Ascending aorta (tissue), 2 donors: Measurements from ENCODE around the gene SLC46A3. TPM values are rescaled to one million over a fixed set of nuclear protein-coding genes. Genes with fewer than 3 reads are reported as not detected.

ENCODE experiments used
- DNase-seq, 2 donors: peaks; one replicate each; pipeline ENCODE4 v3.0.0-alpha.2; 2019; ENCODE audit warnings: low spot score in 2 of 2
- H3K27ac ChIP-seq, 2 donors: fragments of 200-600 bp; sonication (generic); one replicate each; pipeline ENCODE4 v1.5.1; 2016 to 2017; ENCODE audit warnings: mild to moderate bottlenecking in 1 of 2
- H3K27me3 ChIP-seq: fragments of 200-600 bp; sonication (generic); one replicate; pipeline ENCODE4 v1.5.1; 2017
- H3K36me3 ChIP-seq, 2 donors: fragments of 200-600 bp; sonication (generic); one replicate each; pipeline ENCODE4 v1.5.1; 2016
- H3K4me1 ChIP-seq, 2 donors: fragments of 200-600 bp; sonication (generic); one replicate each; pipeline ENCODE4 v1.5.1; 2016 to 2017; ENCODE audit warnings: mild to moderate bottlenecking in 1 of 2
- H3K4me3 ChIP-seq, 2 donors: fragments of 200-600 bp; sonication (generic); one replicate each; pipeline ENCODE4 v1.5.1; 2016 to 2017; ENCODE audit warnings: mild to moderate bottlenecking in 1 of 2
- H3K9me3 ChIP-seq, 2 donors: fragments of 200-600 bp; sonication (generic); one replicate each; pipeline ENCODE4 v1.5.1; 2016
- CTCF ChIP-seq, 3 experiments: fragments of 200-600 bp in 2 of 3; fragments of 450-650 bp in 1 of 3; sonication (generic) in 2 of 3; IDR thresholded peaks; one replicate each; pipeline ENCODE4 v1.5.1; 2016 to 2019; ENCODE audit warnings: antibody characterized with exemption in 3 of 3, mild to moderate bottlenecking in 1 of 3, moderate library complexity in 1 of 3
- intact Hi-C: fragments of 100-400 bp; cut with DNase I; formaldehyde crosslinking; loops from one replicate; pipeline ENCODE4 v1.15.1; 2023
- total RNA-seq: library from RNA; depleted of rRNA; stranded (reverse); fragments of >200 nt; gene quantifications from one replicate; pipeline ENCODE4 v1.1.0, GENCODE V29; 2016

The SLC46A3 gene
- total RNA-seq, 1 donor from 2014 or later: 2.8 TPM

GRCh38 chr13:28741084-28741491 lies 22.3 kb upstream of the SLC46A3 start:
- Histone ChIP-seq H3K9me3 (no peaks in the 10 kb centered on the region), H3K27ac (no peak overlapping the region), H3K27me3 (no peaks in the 10 kb centered on the region), H3K36me3 (no peaks in the 10 kb centered on the region), H3K4me3 (no peak overlapping the region), H3K4me1 (no peaks in the 10 kb centered on the region)
- no peak for DNase-seq
- no peak for TF ChIP-seq CTCF (IDR thresholded peaks at IDR 0.05)
- intact Hi-C loops: no loop called here

- H3K27ac ChIP-seq: no peak overlapping the region
- intact Hi-C loops: loop anchor here (10.0 kb wide), 1 partner anchor 175 kb away; no protein-coding TSS in a partner anchor
These were observed 20.6 kb upstream of the SLC46A3 start for GRCh38 chr13:28739376-28739775.

GRCh38 chr13:28735481-28736029 lies 16.8 kb upstream of the SLC46A3 start:
- Histone ChIP-seq H3K27ac (no peak overlapping the region), H3K4me1 (no peaks in the 10 kb centered on the region), H3K9me3 (no peaks in the 10 kb centered on the region), H3K4me3 (no peak overlapping the region), H3K36me3 (no peaks in the 10 kb centered on the region), H3K27me3 (no peaks in the 10 kb centered on the region)
- intact Hi-C loops: loop anchor here (10.0 kb wide), 1 partner anchor 171 kb away; no protein-coding TSS in a partner anchor
- no peak for DNase-seq
- no peak for TF ChIP-seq CTCF (IDR thresholded peaks at IDR 0.05)

More at GRCh38 chr13:28739376-28739775, 20.6 kb upstream of the SLC46A3 start:
- Histone ChIP-seq H3K9me3 (no peaks in the 10 kb centered on the region), H3K36me3 (no peaks in the 10 kb centered on the region), H3K4me1 (no peaks in the 10 kb centered on the region), H3K27me3 (no peaks in the 10 kb centered on the region), H3K4me3 (no peak overlapping the region)
- TF ChIP-seq CTCF (IDR thresholded peaks at IDR 0.05): no peak
- DNase-seq: no peak

DNA sequence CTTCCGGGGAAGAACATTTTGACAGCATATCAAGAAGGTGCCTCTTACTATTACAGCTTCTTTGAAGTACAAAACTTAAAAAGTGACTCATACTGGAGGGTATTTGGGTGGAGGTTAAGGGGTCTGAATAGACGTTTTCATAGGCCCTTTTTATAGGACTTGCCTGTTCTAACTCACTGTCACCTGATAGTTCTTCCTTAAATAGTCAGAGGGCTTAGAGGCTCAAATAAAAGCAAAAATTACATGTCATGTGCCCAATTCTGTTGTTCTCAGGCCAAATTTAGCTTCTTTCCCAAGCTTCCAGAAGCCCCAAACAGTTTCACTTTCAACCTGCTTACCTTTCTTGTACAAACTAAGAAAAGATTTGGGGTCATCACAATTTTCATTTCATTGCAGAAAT lies 16.1 kb upstream of the SLC46A3 start:
- no peak overlapping the region for H3K4me3 ChIP-seq
- no peaks in the 10 kb centered on the region for H3K4me1 ChIP-seq
- intact Hi-C loops: loop anchor here (10.0 kb wide), 1 partner anchor 170 kb away; no protein-coding TSS in a partner anchor
- no peaks in the 10 kb centered on the region for H3K27me3 ChIP-seq
- H3K27ac ChIP-seq: no peak overlapping the region
- H3K36me3 ChIP-seq: no peaks in the 10 kb centered on the region
- no peaks in the 10 kb centered on the region for H3K9me3 ChIP-seq
- TF ChIP-seq CTCF (IDR thresholded peaks at IDR 0.05): no peak
- DNase-seq: no peak

- no peak for TF ChIP-seq CTCF (IDR thresholded peaks at IDR 0.05)
- Histone ChIP-seq H3K4me3 (no peak overlapping the region), H3K27me3 (no peaks in the 10 kb centered on the region), H3K36me3 (no peaks in the 10 kb centered on the region), H3K4me1 (no peaks in the 10 kb centered on the region), H3K27ac (no peak overlapping the region), H3K9me3 (no peaks in the 10 kb centered on the region)
- no peak for DNase-seq
- intact Hi-C loops: loop anchor here (10.0 kb wide), 1 partner anchor 166 kb away; no protein-coding TSS in a partner anchor
These were observed 12.0 kb upstream of the SLC46A3 start for GRCh38 chr13:28730762-28731161.
